C1 segment of cervical spinal cord (tissue), 14 donors: ENCODE results near the gene SLC25A6.
"Not testable (repeated sequence)": the region's sequence is repeated elsewhere in the genome, so short reads cannot be mapped to it uniquely, and the experiment has no call there.

ENCODE experiments used
- DNase-seq, 14 donors: peaks; one replicate each; lab custom pipeline; 2025; lab: John Stamatoyannopoulos, UW

The SLC25A6 gene

GRCh38 chrX:1391707-1392375 lies at the start of gene SLC25A6:
Gene SLC25A6 (minus strand): TSS chrX:1392113. CDS start chrX:1392009, 104 bp downstream.
- no peak for DNase-seq

- DNase-seq: no peak
Observed at GRCh38 chrX:1440506-1440905, 48.6 kb upstream of the SLC25A6 start.

GRCh38 chrX:1435241-1435895 lies 43.5 kb upstream of the SLC25A6 start:
- no peak for DNase-seq

- no peak for DNase-seq
Observed at GRCh38 chrX:1434871-1435240, 42.9 kb upstream of the SLC25A6 start.

- no peak for DNase-seq
Observed at GRCh38 chrX:1433646-1434357, 41.9 kb upstream of the SLC25A6 start.

- DNase-seq: no peak
Observed at GRCh38 chrX:1430451-1430850, 38.5 kb upstream of the SLC25A6 start.

GRCh38 chrX:1427756-1428155 lies 35.8 kb upstream of the SLC25A6 start:
- DNase-seq: no peak

- DNase-seq: not testable (repeated sequence)
Observed at GRCh38 chrX:1426321-1426720, 34.4 kb upstream of the SLC25A6 start.

GRCh38 chrX:1425381-1425780 lies 33.5 kb upstream of the SLC25A6 start:
- DNase-seq: no peak

GRCh38 chrX:1424147-1424851 lies 32.4 kb upstream of the SLC25A6 start:
- no peak for DNase-seq

- no peak for DNase-seq
Observed at GRCh38 chrX:1423215-1423614, 31.3 kb upstream of the SLC25A6 start.

GRCh38 chrX:1422135-1422465 lies 30.2 kb upstream of the SLC25A6 start:
- DNase-seq: no peak

- DNase-seq: no peak
Observed at GRCh38 chrX:1421433-1422134, 29.7 kb upstream of the SLC25A6 start.

GRCh38 chrX:1420371-1420770 lies 28.5 kb upstream of the SLC25A6 start:
- no peak for DNase-seq

- no peak for DNase-seq
Observed at GRCh38 chrX:1419545-1420355, 27.8 kb upstream of the SLC25A6 start.

- DNase-seq: no peak
Observed at GRCh38 chrX:1418901-1419544, 27.1 kb upstream of the SLC25A6 start.

- DNase-seq: no peak
Observed at GRCh38 chrX:1417921-1418771, 26.2 kb upstream of the SLC25A6 start.

GRCh38 chrX:1416965-1417760 lies 25.2 kb upstream of the SLC25A6 start:
- DNase-seq: no peak
